Osteocyte (in vitro differentiated cells): ENCODE data around the gene ACLY. TPM values are rescaled to one million over a fixed set of nuclear protein-coding genes. Genes with fewer than 3 reads are reported as not detected.
"Not testable (repeated sequence)": the region's sequence is repeated elsewhere in the genome, so short reads cannot be mapped to it uniquely, and the experiment has no call there.

Experiments
- DNase-seq: peaks from one replicate; pipeline ENCODE4 v3.0.0; 2021; ENCODE audit warnings: mixed read lengths; ENCODE audit not compliant: unreplicated experiment; ENCODE audit errors: extremely low spot score
- H3K27ac Mint-ChIP-seq: one replicate; pipeline ENCODE4 v1.8.0; 2021; ENCODE audit warnings: mild to moderate bottlenecking, mixed read lengths; ENCODE audit not compliant: unreplicated experiment
- H3K27me3 Mint-ChIP-seq: one replicate; pipeline ENCODE4 v1.8.0; 2021; ENCODE audit warnings: mixed read lengths; ENCODE audit not compliant: unreplicated experiment
- H3K36me3 Mint-ChIP-seq: one replicate; pipeline ENCODE4 v1.8.0; 2021; ENCODE audit warnings: mixed read lengths; ENCODE audit not compliant: unreplicated experiment
- H3K4me1 Mint-ChIP-seq: one replicate; pipeline ENCODE4 v1.8.0; 2021; ENCODE audit warnings: mixed read lengths; ENCODE audit not compliant: unreplicated experiment
- H3K4me3 Mint-ChIP-seq: one replicate; pipeline ENCODE4 v1.8.0; 2021; ENCODE audit warnings: mild to moderate bottlenecking, moderate library complexity, mixed read lengths; ENCODE audit not compliant: unreplicated experiment
- H3K9me3 Mint-ChIP-seq: one replicate; pipeline ENCODE4 v1.8.0; 2021; ENCODE audit warnings: mixed read lengths; ENCODE audit not compliant: unreplicated experiment
- total RNA-seq: library from RNA; stranded (reverse); gene quantifications from 2 replicates; pipeline ENCODE4 v1.2.1, GENCODE V29; 2021
- TF ChIP-seq, protein P1 (sequence below): fragments of 200-600 bp; sonication (generic); IDR thresholded peaks from 2 replicates; pipeline ENCODE4 v1.5.0; 2021; ENCODE audit warnings: antibody characterized with exemption, mild to moderate bottlenecking, moderate library complexity

Gene ACLY
- total RNA-seq, 1 donor from 2014 or later, result 141 TPM

DNA sequence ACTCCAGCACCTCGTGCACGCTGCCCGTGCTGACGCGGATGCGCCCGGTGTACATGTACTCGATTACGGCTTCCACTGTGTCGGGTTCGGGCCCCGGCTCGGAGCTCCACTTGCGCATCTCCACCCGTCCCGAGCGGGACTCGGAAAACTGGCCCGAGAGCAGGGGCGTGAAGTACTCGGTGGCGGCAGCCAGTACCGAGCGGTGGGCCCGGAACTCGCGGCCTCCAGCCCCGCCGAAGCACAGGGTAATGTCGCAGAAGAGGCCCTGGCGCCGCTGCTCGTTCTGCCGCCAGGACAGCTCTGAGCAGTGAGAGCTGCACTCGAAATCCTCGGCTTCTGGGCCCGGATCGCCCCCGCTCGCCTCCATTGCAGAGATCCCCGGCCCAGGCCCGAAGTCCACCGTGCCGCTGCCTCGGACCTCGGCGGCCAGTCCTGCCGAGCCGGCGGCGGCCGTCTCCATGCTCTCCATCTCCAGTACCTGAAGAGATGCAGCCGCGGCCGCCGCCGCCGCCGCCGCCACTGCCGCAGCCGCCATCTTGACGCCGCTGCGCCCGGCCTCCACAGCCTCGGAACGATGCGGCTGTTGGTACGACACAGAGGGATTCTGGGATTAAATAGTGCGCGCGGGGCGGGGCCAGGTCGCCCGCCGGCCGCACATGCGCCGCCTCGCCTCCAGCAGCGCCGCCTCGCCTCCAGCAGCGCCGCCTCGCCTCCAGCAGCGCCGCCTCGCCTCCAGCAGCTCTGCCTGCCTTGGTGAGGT, 53.7 kb downstream of the ACLY start, which contains the start of gene KLHL11:
Gene KLHL11 (minus strand): TSS at position 588 of the 760 bp plus-strand sequence. CDS start 53 bp downstream, at position 535.
- Mint-ChIP-seq H3K9me3 (no peaks in the 10 kb centered on the region), H3K27ac (peak within 1 kb of the TSS; percentile 71), H3K36me3 (peaks cover 17% of the 10 kb centered on the region), H3K27me3 (no peaks in the 10 kb centered on the region), H3K4me3 (no peak within 1 kb of the TSS), H3K4me1 (peaks cover 9% of the 10 kb centered on the region)
- TF ChIP-seq, protein P1, sequence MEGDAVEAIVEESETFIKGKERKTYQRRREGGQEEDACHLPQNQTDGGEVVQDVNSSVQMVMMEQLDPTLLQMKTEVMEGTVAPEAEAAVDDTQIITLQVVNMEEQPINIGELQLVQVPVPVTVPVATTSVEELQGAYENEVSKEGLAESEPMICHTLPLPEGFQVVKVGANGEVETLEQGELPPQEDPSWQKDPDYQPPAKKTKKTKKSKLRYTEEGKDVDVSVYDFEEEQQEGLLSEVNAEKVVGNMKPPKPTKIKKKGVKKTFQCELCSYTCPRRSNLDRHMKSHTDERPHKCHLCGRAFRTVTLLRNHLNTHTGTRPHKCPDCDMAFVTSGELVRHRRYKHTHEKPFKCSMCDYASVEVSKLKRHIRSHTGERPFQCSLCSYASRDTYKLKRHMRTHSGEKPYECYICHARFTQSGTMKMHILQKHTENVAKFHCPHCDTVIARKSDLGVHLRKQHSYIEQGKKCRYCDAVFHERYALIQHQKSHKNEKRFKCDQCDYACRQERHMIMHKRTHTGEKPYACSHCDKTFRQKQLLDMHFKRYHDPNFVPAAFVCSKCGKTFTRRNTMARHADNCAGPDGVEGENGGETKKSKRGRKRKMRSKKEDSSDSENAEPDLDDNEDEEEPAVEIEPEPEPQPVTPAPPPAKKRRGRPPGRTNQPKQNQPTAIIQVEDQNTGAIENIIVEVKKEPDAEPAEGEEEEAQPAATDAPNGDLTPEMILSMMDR, result no peak
- peak; percentile 96 for DNase-seq

DNA sequence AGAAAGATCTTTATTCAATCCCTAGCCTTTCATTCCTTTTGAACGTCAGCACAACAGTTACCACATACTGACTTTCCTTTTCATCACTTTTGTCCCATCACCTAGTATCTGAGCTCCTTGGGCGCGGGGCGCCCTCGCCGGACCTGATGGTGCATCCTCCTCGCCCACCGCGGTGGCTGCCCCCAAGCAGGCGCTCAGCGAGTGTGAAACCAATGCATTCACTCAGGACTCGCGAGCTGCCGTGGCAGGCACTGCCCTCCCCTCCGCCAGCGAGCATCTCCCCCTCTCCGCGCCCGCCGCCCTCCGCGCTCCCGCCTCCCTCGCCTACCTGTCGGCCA, 54.3 kb downstream of the ACLY start:
- no peaks in the 10 kb centered on the region for H3K9me3 Mint-ChIP-seq
- H3K27ac Mint-ChIP-seq, result no peak overlapping the region
- no peak overlapping the region for H3K4me3 Mint-ChIP-seq
- peak; percentile 86 for DNase-seq
- H3K36me3 Mint-ChIP-seq, result peaks cover 15% of the 10 kb centered on the region
- no peaks in the 10 kb centered on the region for H3K27me3 Mint-ChIP-seq
- TF ChIP-seq, protein P1, result no peak
- H3K4me1 Mint-ChIP-seq, result peaks cover 9% of the 10 kb centered on the region

DNA sequence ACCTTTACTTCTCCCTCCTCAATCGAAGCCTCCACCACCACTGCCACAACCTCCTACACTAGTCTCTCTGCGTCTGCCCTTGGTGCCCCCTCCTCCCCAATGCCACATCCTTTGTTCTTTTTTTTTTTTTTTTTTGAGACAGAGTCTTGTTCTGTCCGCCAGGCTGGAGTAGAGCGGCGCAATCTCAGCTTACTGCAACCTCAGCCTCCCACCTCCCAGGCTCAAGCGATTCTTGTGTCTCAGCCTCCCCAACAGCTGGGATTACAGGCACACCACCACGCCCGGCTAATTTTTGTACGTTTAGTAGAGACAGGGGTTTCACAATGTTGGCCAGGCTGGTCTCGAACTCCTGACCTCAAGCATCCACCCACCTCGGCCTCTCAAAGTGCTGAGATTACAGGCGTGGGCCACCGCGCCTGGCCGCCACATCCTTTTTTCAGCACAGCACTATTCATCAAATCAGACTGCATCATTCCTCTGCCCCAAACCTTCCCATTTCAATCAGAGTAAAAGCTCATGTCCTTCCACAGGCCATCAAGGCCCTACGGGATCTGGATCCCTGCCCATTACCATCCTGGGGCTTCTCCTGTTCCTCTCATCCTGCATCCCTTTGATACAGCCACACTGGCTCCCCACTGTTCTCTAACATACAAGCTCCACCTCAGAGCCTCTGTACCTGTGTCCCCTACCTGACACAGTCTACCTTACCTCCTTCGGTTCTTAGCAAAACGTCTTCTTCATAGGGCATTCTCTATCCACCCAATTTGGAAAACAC, 55.5 kb downstream of the ACLY start:
- TF ChIP-seq, protein P1, result no peak
- DNase-seq, result no peak
- Mint-ChIP-seq H3K27me3 (no peaks in the 10 kb centered on the region), H3K4me1 (peaks cover 9% of the 10 kb centered on the region), H3K9me3 (no peaks in the 10 kb centered on the region), H3K36me3 (peaks cover 8% of the 10 kb centered on the region), H3K4me3 (no peak overlapping the region), H3K27ac (no peak overlapping the region)

DNA sequence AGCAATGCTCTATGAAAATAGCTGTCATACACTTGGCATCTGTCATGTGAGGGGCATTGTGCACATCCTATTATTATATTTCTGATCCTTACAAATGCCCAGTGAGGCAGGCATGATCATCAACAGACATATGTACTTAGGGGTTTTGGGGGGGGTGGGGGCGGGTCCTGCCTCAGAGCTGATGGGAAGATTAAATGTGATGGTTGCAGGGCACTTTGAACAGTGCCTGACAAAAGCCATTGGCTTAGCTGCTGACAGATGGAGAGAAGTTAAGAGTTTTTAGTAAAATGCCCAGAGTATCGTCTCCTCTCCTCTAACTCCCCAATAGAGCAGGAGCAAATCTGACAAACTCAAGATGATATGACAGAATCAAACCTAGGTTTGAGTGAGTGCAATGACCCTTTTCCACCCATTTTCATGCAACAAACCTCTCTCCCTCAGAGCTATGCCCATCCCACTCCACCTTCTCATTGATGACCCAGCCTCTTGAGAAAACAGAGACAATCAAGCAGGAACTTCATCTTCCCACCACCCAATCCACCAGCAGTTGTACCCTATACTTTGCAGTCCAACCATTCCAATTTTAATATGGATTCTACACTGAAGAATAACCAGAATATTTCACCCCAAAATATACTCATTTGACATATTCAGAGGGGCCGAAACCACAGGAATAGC, 58.4 kb downstream of the ACLY start:
- H3K27me3 Mint-ChIP-seq, result no peaks in the 10 kb centered on the region
- peaks cover 6% of the 10 kb centered on the region for H3K4me1 Mint-ChIP-seq
- TF ChIP-seq, protein P1, result no peak
- no peak overlapping the region for H3K4me3 Mint-ChIP-seq
- H3K27ac Mint-ChIP-seq, result no peak overlapping the region
- H3K36me3 Mint-ChIP-seq, result peaks cover 2% of the 10 kb centered on the region
- no peaks in the 10 kb centered on the region for H3K9me3 Mint-ChIP-seq
- DNase-seq, result no peak

DNA sequence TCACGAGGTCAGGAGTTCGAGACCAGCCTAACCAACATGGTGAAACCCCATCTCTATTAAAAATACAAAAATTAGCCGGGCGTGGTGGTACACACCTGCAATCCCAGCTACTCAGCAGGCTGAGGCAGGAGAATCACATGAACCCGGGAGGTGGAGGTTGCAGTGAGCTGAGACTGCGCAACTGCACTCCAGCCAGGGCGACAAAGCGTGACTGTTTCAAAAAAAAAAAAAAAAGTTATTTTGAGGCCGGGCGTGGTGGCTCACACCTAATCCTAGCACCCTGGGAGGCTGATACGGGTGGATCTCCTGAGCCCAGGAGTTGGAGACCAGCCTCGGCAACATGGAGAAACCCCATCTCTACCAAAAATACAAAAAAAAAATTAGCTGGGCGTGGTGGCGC, 67.4 kb downstream of the ACLY start:
- Mint-ChIP-seq H3K4me1 (peaks cover 21% of the 10 kb centered on the region), H3K36me3 (peaks cover 25% of the 10 kb centered on the region)
- DNase-seq, H3K27ac Mint-ChIP-seq, H3K4me3 Mint-ChIP-seq, H3K27me3 Mint-ChIP-seq, H3K9me3 Mint-ChIP-seq: not testable (repeated sequence)
